GM06990 (cell line): ENCODE measurements around the gene CSTPP1.

ENCODE experiments used
- DNase-seq: peaks from one replicate; pipeline ENCODE4 v3.0.0-alpha.2; 2011; ENCODE audit not compliant: insufficient read length; ENCODE audit errors: extremely low read depth
- H3K27me3 ChIP-seq: replicated peaks from 2 replicates; pipeline ENCODE4 v1.6.0; 2011; ENCODE audit warnings: low read length; ENCODE audit not compliant: control insufficient read depth, insufficient read depth
- H3K36me3 ChIP-seq: 2 replicates; pipeline ENCODE4 v1.5.1; 2011; ENCODE audit warnings: low read length; ENCODE audit not compliant: control insufficient read depth, insufficient read depth
- H3K4me3 ChIP-seq: replicated peaks from 2 replicates; pipeline ENCODE4 v1.5.1; 2011; ENCODE audit warnings: low read depth, mild to moderate bottlenecking, control low read depth, low read length
- TF ChIP-seq, protein P1 (sequence below): IDR thresholded peaks from 2 replicates; pipeline ENCODE4 v1.5.1; 2011; ENCODE audit warnings: low read length, control low read depth, mild to moderate bottlenecking, inconsistent platforms; ENCODE audit not compliant: insufficient read depth, poor library complexity, severe bottlenecking

CSTPP1 gene

DNA sequence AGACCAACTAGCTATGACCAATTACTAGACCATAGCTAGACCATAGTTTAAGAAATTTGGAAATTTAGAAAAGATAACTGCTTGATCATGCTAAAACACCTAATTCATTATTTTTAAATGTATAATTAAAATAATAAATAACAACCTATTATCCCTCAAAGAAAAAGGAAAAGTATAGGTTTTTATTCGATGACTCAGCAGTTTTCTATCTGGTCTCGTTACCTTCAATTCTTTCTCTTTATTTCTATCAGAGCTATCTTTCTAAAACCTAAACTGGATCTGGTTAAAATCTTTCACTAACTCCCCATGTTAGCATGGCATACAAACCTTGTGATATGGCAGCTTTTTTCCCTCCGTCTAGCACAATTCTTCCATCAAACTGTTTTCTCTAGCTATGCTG lies 27.3 kb downstream of the CSTPP1 start:
- no peak overlapping the region for H3K4me3 ChIP-seq
- TF ChIP-seq, protein P1, sequence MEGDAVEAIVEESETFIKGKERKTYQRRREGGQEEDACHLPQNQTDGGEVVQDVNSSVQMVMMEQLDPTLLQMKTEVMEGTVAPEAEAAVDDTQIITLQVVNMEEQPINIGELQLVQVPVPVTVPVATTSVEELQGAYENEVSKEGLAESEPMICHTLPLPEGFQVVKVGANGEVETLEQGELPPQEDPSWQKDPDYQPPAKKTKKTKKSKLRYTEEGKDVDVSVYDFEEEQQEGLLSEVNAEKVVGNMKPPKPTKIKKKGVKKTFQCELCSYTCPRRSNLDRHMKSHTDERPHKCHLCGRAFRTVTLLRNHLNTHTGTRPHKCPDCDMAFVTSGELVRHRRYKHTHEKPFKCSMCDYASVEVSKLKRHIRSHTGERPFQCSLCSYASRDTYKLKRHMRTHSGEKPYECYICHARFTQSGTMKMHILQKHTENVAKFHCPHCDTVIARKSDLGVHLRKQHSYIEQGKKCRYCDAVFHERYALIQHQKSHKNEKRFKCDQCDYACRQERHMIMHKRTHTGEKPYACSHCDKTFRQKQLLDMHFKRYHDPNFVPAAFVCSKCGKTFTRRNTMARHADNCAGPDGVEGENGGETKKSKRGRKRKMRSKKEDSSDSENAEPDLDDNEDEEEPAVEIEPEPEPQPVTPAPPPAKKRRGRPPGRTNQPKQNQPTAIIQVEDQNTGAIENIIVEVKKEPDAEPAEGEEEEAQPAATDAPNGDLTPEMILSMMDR: no peak
- no peak for DNase-seq

DNA sequence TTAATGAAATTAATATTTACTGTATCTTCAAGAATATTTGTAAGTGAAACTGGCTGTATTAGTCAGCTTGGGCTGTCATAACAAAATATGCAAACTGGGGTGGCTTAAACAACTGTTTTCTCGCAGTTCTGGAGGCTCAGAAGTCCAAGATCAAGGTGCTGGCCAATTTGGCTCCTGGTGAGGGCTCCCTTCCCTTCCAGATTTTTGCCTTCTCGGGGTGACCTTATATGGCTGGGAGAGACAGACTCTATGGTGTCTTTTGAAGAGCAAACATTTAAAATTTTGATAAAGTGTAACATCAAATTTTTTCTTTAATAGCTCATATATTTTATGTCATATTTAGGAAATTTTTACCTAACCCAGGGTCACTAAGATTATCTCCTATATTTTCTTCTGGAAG lies 30.2 kb downstream of the CSTPP1 start:
- no peaks in the 10 kb centered on the region for H3K27me3 ChIP-seq
- no peaks in the 10 kb centered on the region for H3K36me3 ChIP-seq
- no peak overlapping the region for H3K4me3 ChIP-seq
- TF ChIP-seq, protein P1: no peak
- no peak for DNase-seq

More for the DNA sequence above, 27.3 kb downstream of the CSTPP1 start:
- H3K36me3 ChIP-seq: no peaks in the 10 kb centered on the region
- no peaks in the 10 kb centered on the region for H3K27me3 ChIP-seq

DNA sequence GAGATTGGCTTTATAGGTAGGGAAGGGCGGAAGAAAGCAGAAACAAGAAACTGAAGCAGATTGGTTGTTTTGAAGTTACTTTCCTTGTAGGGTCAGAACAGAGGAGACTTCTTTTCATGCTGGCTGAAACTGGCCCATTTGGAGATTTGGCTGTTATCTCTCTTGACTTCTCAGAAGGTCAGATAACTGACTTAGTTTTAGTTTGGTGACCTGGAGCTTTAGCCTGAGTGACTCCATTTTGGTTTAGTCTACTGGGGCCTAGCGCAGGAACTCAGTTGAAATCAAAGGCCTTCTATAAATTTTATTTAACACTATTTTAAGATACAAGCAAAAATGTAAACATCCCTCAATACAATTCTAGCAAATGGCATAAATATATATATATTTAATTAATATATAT lies 31.4 kb downstream of the CSTPP1 start:
- Histone ChIP-seq H3K36me3 (no peaks in the 10 kb centered on the region), H3K27me3 (no peaks in the 10 kb centered on the region), H3K4me3 (no peak overlapping the region)
- TF ChIP-seq, protein P1: no peak
- no peak for DNase-seq

DNA sequence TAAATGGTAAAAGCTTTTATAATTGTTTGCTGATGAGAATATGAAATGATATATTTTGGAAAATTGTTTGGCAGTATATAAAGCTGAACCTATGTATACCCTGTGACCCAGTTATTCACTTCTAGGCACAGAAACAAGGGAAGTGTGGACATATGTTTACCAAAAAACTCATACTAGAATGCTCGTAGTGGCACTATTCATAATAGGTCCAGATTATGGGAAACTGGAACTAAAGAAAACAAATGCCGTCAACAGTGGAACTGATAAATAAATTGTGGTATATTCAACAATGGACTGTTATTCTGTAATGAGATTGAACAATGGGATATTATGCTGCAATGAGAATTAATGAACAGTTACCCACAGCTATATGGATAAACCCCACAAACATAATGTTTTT lies 32.8 kb downstream of the CSTPP1 start:
- Histone ChIP-seq H3K27me3 (no peaks in the 10 kb centered on the region), H3K36me3 (no peaks in the 10 kb centered on the region), H3K4me3 (no peak overlapping the region)
- DNase-seq: no peak
- TF ChIP-seq, protein P1: no peak

DNA sequence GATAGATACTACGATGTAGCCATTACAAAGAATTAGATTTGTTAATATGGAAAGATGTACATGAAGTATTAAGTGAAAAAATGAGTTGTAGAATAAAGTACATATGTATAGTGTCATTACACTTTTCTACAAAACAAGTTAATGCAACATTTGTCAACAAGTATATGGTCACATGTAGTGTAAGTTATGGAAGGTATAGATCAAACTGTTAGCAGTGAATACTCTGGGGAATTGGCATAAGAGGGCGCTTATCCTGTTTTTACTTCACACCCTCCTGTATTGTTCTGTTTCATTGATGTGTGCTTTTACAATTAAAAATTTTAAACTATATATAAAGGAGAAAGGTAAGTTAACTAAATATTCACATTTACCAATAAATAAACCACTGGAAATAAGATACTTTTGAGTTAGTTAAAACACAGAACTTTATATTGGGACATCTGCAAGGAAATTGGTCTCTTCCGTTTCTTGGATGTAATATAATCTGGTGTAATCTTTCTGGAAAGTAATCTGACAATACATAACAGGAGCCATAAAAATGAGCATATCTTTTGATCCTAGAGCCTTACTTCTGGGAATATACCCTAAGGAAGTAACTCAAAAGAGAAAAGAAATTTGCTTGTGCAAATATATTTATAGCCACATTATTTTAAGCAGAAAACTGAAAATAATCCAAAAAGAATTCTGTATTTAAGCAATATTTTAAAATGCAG lies 34.5 kb downstream of the CSTPP1 start:
- Histone ChIP-seq H3K4me3 (no peak overlapping the region), H3K27me3 (no peaks in the 10 kb centered on the region), H3K36me3 (no peaks in the 10 kb centered on the region)
- TF ChIP-seq, protein P1: no peak
- DNase-seq: no peak

DNA sequence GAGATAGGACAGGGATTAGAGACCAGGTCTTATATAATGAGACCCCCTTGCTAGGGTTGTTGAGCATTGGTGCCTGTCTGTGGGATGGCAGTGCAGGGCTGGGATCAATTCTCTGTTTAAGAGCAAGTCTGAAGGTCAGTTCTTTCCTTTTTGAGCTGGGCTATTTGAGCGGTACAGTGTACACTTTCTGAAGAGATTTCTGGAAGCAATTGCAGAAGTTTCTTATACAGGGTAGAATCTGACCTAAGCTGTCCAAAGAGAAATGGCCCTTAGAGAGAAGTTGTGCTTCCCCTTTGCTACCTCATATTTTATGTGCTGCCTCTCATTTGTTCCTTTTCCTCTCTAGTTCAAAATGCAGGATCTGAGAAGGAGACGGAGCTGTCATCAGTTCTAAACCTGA lies 35.8 kb downstream of the CSTPP1 start:
- Histone ChIP-seq H3K27me3 (no peaks in the 10 kb centered on the region), H3K36me3 (no peaks in the 10 kb centered on the region), H3K4me3 (no peak overlapping the region)
- TF ChIP-seq, protein P1: no peak
- no peak for DNase-seq
